Liver (tissue), 9 donors: ENCODE measurements around the gene MGA. TPM values are rescaled to one million over a fixed set of nuclear protein-coding genes. Genes with fewer than 3 reads are reported as not detected.

Source experiments
- DNase-seq: peaks from one replicate; pipeline ENCODE4 v3.0.0-alpha.2; 2017; ENCODE audit warnings: low spot score
- H3K27ac ChIP-seq, 2 donors: one replicate each; pipeline ENCODE4 v1.7.0; 2013; ENCODE audit warnings: inconsistent platforms in 2 of 2, low read length in 2 of 2, control low read depth in 1 of 2, low read depth in 1 of 2, mild to moderate bottlenecking in 1 of 2
- H3K27me3 ChIP-seq, 4 donors: one replicate each; pipeline versions ENCODE4 v1.6.1 to v1.7.0; 2013; ENCODE audit warnings: low read length in 3 of 4, inconsistent platforms in 1 of 4, mild to moderate bottlenecking in 1 of 4, moderate library complexity in 1 of 4; ENCODE audit not compliant: control insufficient read depth in 4 of 4, insufficient read depth in 4 of 4
- H3K36me3 ChIP-seq, 4 donors: one replicate each; pipeline versions ENCODE4 v1.6.1 to v1.7.0; 2013; ENCODE audit warnings: low read length in 3 of 4, mild to moderate bottlenecking in 3 of 4, low read depth in 1 of 4, moderate library complexity in 1 of 4; ENCODE audit not compliant: control insufficient read depth in 4 of 4, insufficient read depth in 3 of 4
- H3K4me1 ChIP-seq, 4 donors: one replicate each; pipeline versions ENCODE4 v1.6.1 to v1.7.0; 2013; ENCODE audit warnings: low read length in 3 of 4, mild to moderate bottlenecking in 3 of 4, moderate library complexity in 1 of 4; ENCODE audit not compliant: control insufficient read depth in 4 of 4, insufficient read depth in 4 of 4
- H3K4me3 ChIP-seq, 3 donors: one replicate each; pipeline versions ENCODE4 v1.6.1 to v1.7.0; 2013; ENCODE audit warnings: low read length in 3 of 3, control low read depth in 1 of 3, low read depth in 1 of 3, mild to moderate bottlenecking in 1 of 3
- H3K9ac ChIP-seq, 2 donors: one replicate each; pipeline ENCODE4 v1.7.0; 2013; ENCODE audit warnings: low read length in 2 of 2, mild to moderate bottlenecking in 2 of 2, moderate library complexity in 2 of 2, control low read depth in 1 of 2, low read depth in 1 of 2
- H3K9me3 ChIP-seq, 4 donors: one replicate each; pipeline versions ENCODE4 v1.6.1 to v1.7.0; 2013; ENCODE audit warnings: low read length in 3 of 4; ENCODE audit not compliant: control insufficient read depth in 4 of 4
- ATF3 ChIP-seq: IDR thresholded peaks from 2 replicates; pipeline ENCODE4 v1.6.1; 2016; ENCODE audit warnings: antibody characterized with exemption
- CTCF ChIP-seq: fragments of 150-350 bp; IDR thresholded peaks from 2 replicates; pipeline ENCODE4 v1.5.1; 2017; ENCODE audit warnings: improper control_type of control experiment, low read depth, low read length; ENCODE audit not compliant: missing input control
- EGR1 ChIP-seq, 2 donors: IDR thresholded peaks; 2 replicates each; pipeline ENCODE4 v1.6.1; 2016 to 2018; ENCODE audit warnings: antibody characterized with exemption in 2 of 2, low read depth in 2 of 2
- FOXA1 ChIP-seq: IDR thresholded peaks from 2 replicates; pipeline ENCODE4 v1.6.1; 2016; ENCODE audit warnings: antibody characterized with exemption
- FOXA2 ChIP-seq: IDR thresholded peaks from 2 replicates; pipeline ENCODE4 v1.6.1; 2016; ENCODE audit warnings: antibody characterized with exemption
- GABPA ChIP-seq, 2 donors: IDR thresholded peaks in 1 of 2; conservative IDR thresholded peaks in 1 of 2; 2 replicates each; pipeline ENCODE4 v1.6.1; 2016; ENCODE audit warnings: antibody characterized with exemption in 2 of 2, mild to moderate bottlenecking in 1 of 2, moderate library complexity in 1 of 2
- HNF4A ChIP-seq, 2 donors: conservative IDR thresholded peaks; 2 replicates each; pipeline ENCODE4 v1.6.1; 2016; ENCODE audit warnings: antibody characterized with exemption in 2 of 2, mild to moderate bottlenecking in 2 of 2
- HNF4G ChIP-seq: IDR thresholded peaks from 2 replicates; pipeline ENCODE4 v1.6.1; 2016; ENCODE audit warnings: antibody characterized with exemption
- JUND ChIP-seq, 2 donors: IDR thresholded peaks; 2 replicates each; pipeline ENCODE4 v1.6.1; 2016; ENCODE audit warnings: antibody characterized with exemption in 2 of 2
- MAX ChIP-seq: IDR thresholded peaks from 2 replicates; pipeline ENCODE4 v1.6.1; 2016; ENCODE audit warnings: antibody characterized with exemption
- NR2F2 ChIP-seq: IDR thresholded peaks from 2 replicates; pipeline ENCODE4 v1.6.1; 2016; ENCODE audit warnings: antibody characterized with exemption
- RAD21 ChIP-seq, 2 donors: IDR thresholded peaks; 2 replicates each; pipeline ENCODE4 v1.6.1; 2016; ENCODE audit warnings: antibody characterized with exemption in 2 of 2, mild to moderate bottlenecking in 2 of 2
- REST ChIP-seq: IDR thresholded peaks from 2 replicates; pipeline ENCODE4 v1.6.1; 2016; ENCODE audit warnings: antibody characterized with exemption, mild to moderate bottlenecking
- RXRA ChIP-seq, 2 donors: IDR thresholded peaks; 2 replicates each; pipeline ENCODE4 v1.6.1; 2017 to 2018; ENCODE audit warnings: antibody characterized with exemption in 2 of 2, mild to moderate bottlenecking in 1 of 2
- SP1 ChIP-seq: IDR thresholded peaks from 2 replicates; pipeline ENCODE4 v1.6.1; 2018; ENCODE audit warnings: antibody characterized with exemption, mild to moderate bottlenecking
- TAF1 ChIP-seq: conservative IDR thresholded peaks from 2 replicates; pipeline ENCODE4 v1.6.1; 2016; ENCODE audit warnings: antibody characterized with exemption, mild to moderate bottlenecking
- YY1 ChIP-seq: IDR thresholded peaks from 2 replicates; pipeline ENCODE4 v1.6.1; 2016; ENCODE audit warnings: antibody characterized with exemption, mild to moderate bottlenecking
- ZBTB33 ChIP-seq: IDR thresholded peaks from 2 replicates; pipeline ENCODE4 v1.6.1; 2016; ENCODE audit warnings: antibody characterized with exemption
- WGBS: extraction: QIAGEN DNeasy Blood & Tissue Kit; methylation state at CpG from one replicate; pipeline ENCODE4 v1.1.7; 2013; 5-methylcytosine and 5-hydroxymethylcytosine counted together
- polyA plus RNA-seq, 2 donors: library from polyadenylated mRNA; stranded (reverse) in 1 of 2; unstranded in 1 of 2; fragments of 200-250 nt in 1 of 2; fragments of >200 nt in 1 of 2; fragmentation: Nextera tagmentation in 1 of 2; extraction: Ambion mirVana in 1 of 2; gene quantifications; one replicate each; pipeline versions ENCODE4 v1.2.1 to v1.2.3, GENCODE V29; 2013 to 2015
- total RNA-seq, 2 donors: library from RNA; depleted of rRNA; stranded (reverse); fragments of >200 nt; gene quantifications; one replicate each; pipeline ENCODE4 v1.2.3, GENCODE V29; 2014
- donor health status: healthy.
- donor health status: healthy.
- donor health status: healthy.
- donor health status: healthy.
- donor health status: healthy.

The MGA gene
- total and polyA plus RNA-seq, 4 donors: 2.1 to 33.5 (median 13.2) TPM

GRCh38 chr15:41773729-41774061 lies 113.5 kb downstream of the MGA start:
- Histone ChIP-seq H3K27ac (peak overlapping the region; percentile 78 to 81), H3K4me1 (peaks cover 0 to 29% (median 19%) of the 10 kb centered on the region in 4 donors), H3K9ac (peak overlapping the region; percentile 17 to 60), H3K4me3 (peak overlapping the region; percentile 64 to 93 (median 86)), H3K9me3 (no peaks in the 10 kb centered on the region), H3K27me3 (no peaks in the 10 kb centered on the region), H3K36me3 (peaks cover 0 to 5% (median 0%) of the 10 kb centered on the region in 4 donors)
- TF ChIP-seq FOXA1 (no peak), FOXA2 (no peak), REST (no peak), EGR1 (IDR thresholded peaks at IDR 0.05; ENCODE audit: low read depth in 2 of 2) (no peak), YY1 (no peak), JUND (IDR thresholded peaks at IDR 0.05) (no peak), ZBTB33 (no peak), SP1 (no peak), RXRA (IDR thresholded peaks at IDR 0.05) (no peak), GABPA (IDR thresholded peaks at IDR 0.05 in 1 of 2, conservative IDR thresholded peaks at IDR 0.05 in 1 of 2) (no peak), RAD21 (IDR thresholded peaks at IDR 0.05) (no peak), ATF3 (no peak), CTCF (no peak), TAF1 (no peak), HNF4G (no peak), HNF4A (conservative IDR thresholded peaks at IDR 0.05) (no peak), MAX (no peak), NR2F2 (no peak)
- 13% methylated on average over 7 of the region's 7 CpGs for WGBS
- no peak for DNase-seq
